Spleen (tissue), 11 donors: Measurements from ENCODE around the gene AKAP1. TPM values are rescaled to one million over a fixed set of nuclear protein-coding genes. Genes with fewer than 3 reads are reported as not detected.
A peak's percentile ranks its signal among the peaks of the same experiment; 100 is the strongest.
"Not testable (repeated sequence)": the region's sequence is repeated elsewhere in the genome, so short reads cannot be mapped to it uniquely, and the experiment has no call there.

Experiments
- DNase-seq: peaks from one replicate; pipeline ENCODE4 v3.0.0-alpha.2; 2020
- H3K27ac ChIP-seq, 8 donors: fragments of 200-600 bp; sonication (generic) in 7 of 8; 1 replicate in 4 of 8; 2 replicates in 4 of 8; pipeline versions ENCODE4 v1.5.0 to v1.8.0; 2016 to 2021; ENCODE audit warnings: inconsistent platforms in 4 of 8, mild to moderate bottlenecking in 4 of 8, moderate library complexity in 1 of 8
- H3K27me3 ChIP-seq, 7 donors: fragments of 200-600 bp; sonication (generic) in 6 of 7; replicated peaks in 1 of 7; 1 replicate in 4 of 7; 2 replicates in 3 of 7; pipeline versions ENCODE4 v1.5.0 to v1.8.0; 2016 to 2021; ENCODE audit warnings: inconsistent platforms in 3 of 7, mild to moderate bottlenecking in 1 of 7
- H3K36me3 ChIP-seq, 6 donors: fragments of 200-600 bp; sonication (generic) in 5 of 6; 1 replicate in 4 of 6; 2 replicates in 2 of 6; pipeline versions ENCODE4 v1.5.0 to v1.8.0; 2016 to 2021; ENCODE audit warnings: inconsistent platforms in 2 of 6
- H3K4me1 ChIP-seq, 6 donors: fragments of 200-600 bp; sonication (generic) in 5 of 6; 1 replicate in 3 of 6; 2 replicates in 3 of 6; pipeline versions ENCODE4 v1.5.0 to v1.8.0; 2016 to 2021; ENCODE audit warnings: inconsistent platforms in 3 of 6
- H3K4me3 ChIP-seq, 8 donors: fragments of 200-600 bp; sonication (generic) in 7 of 8; 1 replicate in 4 of 8; 2 replicates in 4 of 8; pipeline versions ENCODE4 v1.5.0 to v1.8.0; 2016 to 2021; ENCODE audit warnings: inconsistent platforms in 4 of 8, mild to moderate bottlenecking in 4 of 8, moderate library complexity in 2 of 8
- H3K9me3 ChIP-seq, 8 donors: fragments of 200-600 bp; sonication (generic) in 7 of 8; 1 replicate in 4 of 8; 2 replicates in 4 of 8; pipeline versions ENCODE4 v1.5.0 to v1.8.0; 2016 to 2021; ENCODE audit warnings: inconsistent platforms in 4 of 8
- CTCF ChIP-seq, 11 experiments: fragments of 200-600 bp in 7 of 11; fragments of 450-650 bp in 4 of 11; sonication (generic) in 4 of 11; IDR thresholded peaks in 8 of 11; conservative IDR thresholded peaks in 3 of 11; 1 replicate in 7 of 11; 2 replicates in 4 of 11; pipeline versions ENCODE4 v1.4.0 to v1.8.0; 2016 to 2021; ENCODE audit warnings: antibody characterized with exemption in 11 of 11, inconsistent platforms in 4 of 11, mild to moderate bottlenecking in 1 of 11
- POLR2A ChIP-seq, 3 donors: fragments of 450-650 bp; IDR thresholded peaks; one replicate each; pipeline ENCODE4 v1.5.1; 2017; ENCODE audit warnings: antibody characterized with exemption in 3 of 3, mild to moderate bottlenecking in 1 of 3
- POLR2AphosphoS5 ChIP-seq, 3 donors: sonication (generic); formaldehyde crosslinking; IDR thresholded peaks; one replicate each; pipeline ENCODE4 v1.5.1; 2017; ENCODE audit warnings: antibody characterized with exemption in 3 of 3
- WGBS, 5 donors: extraction: QIAGEN DNeasy Blood & Tissue Kit in 3 of 5; methylation state at CpG; one replicate each; pipeline versions ENCODE4 v1.1.5 to v1.1.7; 2013 to 2018; 5-methylcytosine and 5-hydroxymethylcytosine counted together
- intact Hi-C: fragments of 100-400 bp; cut with DNase I; formaldehyde crosslinking; loops from one replicate; pipeline ENCODE4 v1.15.0; 2023; ENCODE audit warnings: low total_unique reads
- polyA plus RNA-seq, 3 donors: library from polyadenylated mRNA; stranded (reverse); fragments of 200-250 nt; gene quantifications; one replicate each; pipeline ENCODE4 v1.2.1, GENCODE V29; 2013
- total RNA-seq, 7 donors: library from RNA; depleted of rRNA in 3 of 7; stranded (reverse); fragments of >200 nt in 3 of 7; fragmentation: NEBNext Ultra II Directional in 4 of 7; extraction: Animal tissue kit (Norgen Biotek cat#: 25700) in 4 of 7; gene quantifications; one replicate each; pipeline versions ENCODE4 v1.1.0 to v1.2.1, GENCODE V29; 2016 to 2021
- donor health status: healthy with polysubstance abuse.
- donor health status: DM: no; HTN: no; CAD: no; lungs with moderate emphysema.
- donor health status: DM: no; HTN: no; CAD: no.
- donor health status: Bipolar disorder and iron deficiency.
- donor health status: healthy.
- donor health status: DM: no; HTN: no; CAD: no.
- donor health status: DM: yes; HTN: yes; CAD: no.

AKAP1 gene
- total and polyA plus RNA-seq, 10 donors, result 6.7 to 23.9 (median 17.6) TPM

- Histone ChIP-seq H3K27me3 (no peaks in the 10 kb centered on the region), H3K4me1 (peaks cover 0 to 51% (median 21%) of the 10 kb centered on the region in 6 donors), H3K36me3 (no peaks in the 10 kb centered on the region), H3K4me3 (no peak overlapping the region), H3K27ac (no peak overlapping the region), H3K9me3 (no peaks in the 10 kb centered on the region)
- intact Hi-C loops, result no loop called here
- TF ChIP-seq POLR2AphosphoS5 (IDR thresholded peaks at IDR 0.05), result no peak
- no peak for TF ChIP-seq CTCF (IDR thresholded peaks at IDR 0.05 in 8 of 11, conservative IDR thresholded peaks at IDR 0.05 in 3 of 11)
- no peak for TF ChIP-seq POLR2A (IDR thresholded peaks at IDR 0.05)
- DNase-seq, result no peak
- 54 to 91% (median 65%) methylated on average over 2 of the region's 2 CpGs for WGBS, 5 donors
Measured at GRCh38 chr17:57097832-57098421, 12.9 kb downstream of the AKAP1 start.

- H3K36me3 ChIP-seq, result no peaks in the 10 kb centered on the region
- H3K4me1 ChIP-seq, result peaks cover 0 to 50% (median 21%) of the 10 kb centered on the region in 6 donors
- intact Hi-C loops, result no loop called here
- H3K27ac ChIP-seq, result no peak overlapping the region
- no peaks in the 10 kb centered on the region for H3K27me3 ChIP-seq
- H3K9me3 ChIP-seq, result no peaks in the 10 kb centered on the region
- DNase-seq, result no peak
- TF ChIP-seq POLR2A (IDR thresholded peaks at IDR 0.05) (no peak), CTCF (IDR thresholded peaks at IDR 0.05 in 8 of 11, conservative IDR thresholded peaks at IDR 0.05 in 3 of 11) (no peak), POLR2AphosphoS5 (IDR thresholded peaks at IDR 0.05) (no peak)
- WGBS, 5 donors, result 42 to 60% (median 54%) methylated on average over 3 of the region's 3 CpGs
- no peak overlapping the region for H3K4me3 ChIP-seq
Measured at GRCh38 chr17:57099165-57099564, 14.1 kb downstream of the AKAP1 start.

- Histone ChIP-seq H3K4me3 (no peak overlapping the region), H3K9me3 (no peaks in the 10 kb centered on the region), H3K36me3 (peaks cover 0 to 21% (median 3%) of the 10 kb centered on the region in 6 donors), H3K27ac (no peak overlapping the region), H3K27me3 (no peaks in the 10 kb centered on the region), H3K4me1 (peaks cover 0 to 44% (median 21%) of the 10 kb centered on the region in 6 donors)
- TF ChIP-seq CTCF (IDR thresholded peaks at IDR 0.05 in 8 of 11, conservative IDR thresholded peaks at IDR 0.05 in 3 of 11) (no peak), POLR2AphosphoS5 (IDR thresholded peaks at IDR 0.05) (no peak), POLR2A (IDR thresholded peaks at IDR 0.05) (no peak)
- intact Hi-C loops, result no loop called here
- whole genome bisulfite sequencing, 5 donors, result 50 to 62% (median 60%) methylated on average over 4 of the region's 4 CpGs
- no peak for DNase-seq
Measured at GRCh38 chr17:57102122-57102521, 17.1 kb downstream of the AKAP1 start.

- H3K4me3 ChIP-seq, H3K9me3 ChIP-seq, intact Hi-C loops, H3K27ac ChIP-seq, H3K27me3 ChIP-seq: not testable (repeated sequence)
- Histone ChIP-seq H3K36me3 (peaks cover 0 to 26% (median 3%) of the 10 kb centered on the region in 6 donors), H3K4me1 (peaks cover 0 to 38% (median 18%) of the 10 kb centered on the region in 6 donors)
- 94 to 98% (median 96%) methylated on average over 12 of the region's 12 CpGs for WGBS, 5 donors
- DNase-seq, result peak; percentile 56
Measured at GRCh38 chr17:57102660-57103059, 17.6 kb downstream of the AKAP1 start.
